ENCODE measurements around the gene NFKB2.

DNA sequence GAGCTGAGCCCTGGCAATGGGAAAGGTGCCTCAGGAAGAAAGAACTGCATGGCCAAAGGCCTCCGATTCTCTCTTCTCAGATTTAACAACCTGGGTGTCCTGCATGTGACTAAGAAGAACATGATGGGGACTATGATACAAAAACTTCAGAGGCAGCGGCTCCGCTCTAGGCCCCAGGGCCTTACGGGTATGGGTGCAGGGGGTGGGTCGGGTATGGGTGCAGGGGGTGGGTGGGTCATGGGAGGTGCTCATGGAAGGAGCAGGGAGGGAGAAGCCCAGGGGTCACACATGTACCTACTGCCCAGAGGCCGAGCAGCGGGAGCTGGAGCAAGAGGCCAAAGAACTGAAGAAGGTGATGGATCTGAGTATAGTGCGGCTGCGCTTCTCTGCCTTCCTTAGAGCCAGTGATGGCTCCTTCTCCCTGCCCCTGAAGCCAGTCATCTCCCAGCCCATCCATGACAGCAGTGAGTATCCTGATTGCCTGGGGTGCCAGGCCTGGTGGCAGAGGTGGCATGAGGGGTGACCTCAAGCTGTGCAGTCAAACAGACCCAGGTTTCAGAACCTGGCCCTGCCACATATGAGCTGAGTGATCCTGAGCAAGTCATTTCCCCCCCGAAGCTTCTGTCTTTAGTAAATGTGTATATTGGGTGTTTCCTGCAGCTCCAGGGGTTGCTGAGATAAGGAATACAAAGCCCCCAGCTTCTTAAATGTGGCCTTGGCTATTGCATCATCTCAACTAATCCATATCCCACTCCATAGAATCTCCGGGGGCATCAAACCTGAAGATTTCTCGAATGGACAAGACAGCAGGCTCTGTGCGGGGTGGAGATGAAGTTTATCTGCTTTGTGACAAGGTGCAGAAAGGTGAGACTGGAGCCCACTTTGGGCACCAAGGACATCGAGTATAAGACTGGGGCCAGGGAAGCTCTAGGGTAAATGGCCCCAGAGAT, 2.0 kb downstream of the NFKB2 start:
- TF ChIP-seq ETV6 (CRISPR knock-in tag; IDR thresholded peaks at IDR 0.05) (no peak), CTCF (IDR thresholded peaks at IDR 0.05) (no peak)

All from WTC11 (cell line).